ENCODE results near the gene PAQR7. TPM values are rescaled to one million over a fixed set of nuclear protein-coding genes. Genes with fewer than 3 reads are reported as not detected.

PAQR7 gene
- total RNA-seq, 1 donor = 9.8 TPM

- H3K9me3 ChIP-seq (ENCODE audit: low read depth, low read length) = no peaks in the 10 kb centered on the region
- peaks cover 5% of the 10 kb centered on the region for H3K4me1 ChIP-seq (ENCODE audit: insufficient read depth, low read length)
- H3K27me3 ChIP-seq (ENCODE audit: insufficient read depth, low read length) = no peaks in the 10 kb centered on the region
- DNase-seq (ENCODE audit: insufficient read length, low spot score, missing footprints) = no peak
- no peak overlapping the region for H3K4me3 ChIP-seq (ENCODE audit: insufficient read depth, low read length)
- no peak overlapping the region for H2AFZ ChIP-seq (ENCODE audit: low read length)
- peaks cover 33% of the 10 kb centered on the region for H4K20me1 ChIP-seq (ENCODE audit: insufficient read depth, low read length)
- no peak overlapping the region for H3K4me2 ChIP-seq (ENCODE audit: insufficient read depth, low read length)
- TF ChIP-seq CTCF (IDR thresholded peaks at IDR 0.05; ENCODE audit: extremely low read depth, low read depth, low read length) = no peak
- peaks cover 42% of the 10 kb centered on the region for H3K79me2 ChIP-seq (ENCODE audit: insufficient read depth, low read length)
- H3K27ac ChIP-seq (ENCODE audit: low read depth, low read length) = no peak overlapping the region
- H3K36me3 ChIP-seq (ENCODE audit: insufficient read depth, low read length) = peaks cover 52% of the 10 kb centered on the region
These were observed 48.9 kb downstream of the PAQR7 start for GRCh38 chr1:25826571-25826970.

GRCh38 chr1:25825605-25826004 lies 49.9 kb downstream of the PAQR7 start:
- no peak for TF ChIP-seq CTCF (IDR thresholded peaks at IDR 0.05; ENCODE audit: extremely low read depth, low read depth, low read length)
- DNase-seq (ENCODE audit: insufficient read length, low spot score, missing footprints) = no peak
- Histone ChIP-seq H2AFZ (ENCODE audit: low read length) (no peak overlapping the region), H3K27me3 (ENCODE audit: insufficient read depth, low read length) (no peaks in the 10 kb centered on the region), H3K4me3 (ENCODE audit: insufficient read depth, low read length) (no peak overlapping the region), H3K4me1 (ENCODE audit: insufficient read depth, low read length) (peaks cover 14% of the 10 kb centered on the region), H3K79me2 (ENCODE audit: insufficient read depth, low read length) (peaks cover 52% of the 10 kb centered on the region), H3K36me3 (ENCODE audit: insufficient read depth, low read length) (peaks cover 43% of the 10 kb centered on the region), H3K9me3 (ENCODE audit: low read depth, low read length) (no peaks in the 10 kb centered on the region), H3K4me2 (ENCODE audit: insufficient read depth, low read length) (no peak overlapping the region), H4K20me1 (ENCODE audit: insufficient read depth, low read length) (peaks cover 43% of the 10 kb centered on the region), H3K27ac (ENCODE audit: low read depth, low read length) (no peak overlapping the region)

GRCh38 chr1:25821630-25822091 lies 53.8 kb downstream of the PAQR7 start:
- no peaks in the 10 kb centered on the region for H3K9me3 ChIP-seq (ENCODE audit: low read depth, low read length)
- TF ChIP-seq CTCF (IDR thresholded peaks at IDR 0.05; ENCODE audit: extremely low read depth, low read depth, low read length) = no peak
- H3K4me3 ChIP-seq (ENCODE audit: insufficient read depth, low read length) = peak overlapping the region; percentile 96
- peak overlapping the region; percentile 84 for H3K4me2 ChIP-seq (ENCODE audit: insufficient read depth, low read length)
- peaks cover 30% of the 10 kb centered on the region for H3K4me1 ChIP-seq (ENCODE audit: insufficient read depth, low read length)
- no peak overlapping the region for H3K27ac ChIP-seq (ENCODE audit: low read depth, low read length)
- no peaks in the 10 kb centered on the region for H3K27me3 ChIP-seq (ENCODE audit: insufficient read depth, low read length)
- H3K36me3 ChIP-seq (ENCODE audit: insufficient read depth, low read length) = peaks cover 15% of the 10 kb centered on the region
- peaks cover 63% of the 10 kb centered on the region for H3K79me2 ChIP-seq (ENCODE audit: insufficient read depth, low read length)
- peak; percentile 97 for DNase-seq (ENCODE audit: insufficient read length, low spot score, missing footprints)
- H4K20me1 ChIP-seq (ENCODE audit: insufficient read depth, low read length) = peaks cover 44% of the 10 kb centered on the region
- no peak overlapping the region for H2AFZ ChIP-seq (ENCODE audit: low read length)

- Histone ChIP-seq H3K4me2 (ENCODE audit: insufficient read depth, low read length) (peak overlapping the region; percentile 84), H3K36me3 (ENCODE audit: insufficient read depth, low read length) (peaks cover 15% of the 10 kb centered on the region), H3K27me3 (ENCODE audit: insufficient read depth, low read length) (no peaks in the 10 kb centered on the region), H3K27ac (ENCODE audit: low read depth, low read length) (peak overlapping the region; percentile 86), H3K4me3 (ENCODE audit: insufficient read depth, low read length) (peak overlapping the region; percentile 96), H2AFZ (ENCODE audit: low read length) (peak overlapping the region; percentile 87), H4K20me1 (ENCODE audit: insufficient read depth, low read length) (peaks cover 42% of the 10 kb centered on the region), H3K9me3 (ENCODE audit: low read depth, low read length) (no peaks in the 10 kb centered on the region), H3K4me1 (ENCODE audit: insufficient read depth, low read length) (peaks cover 30% of the 10 kb centered on the region), H3K79me2 (ENCODE audit: insufficient read depth, low read length) (peaks cover 58% of the 10 kb centered on the region)
- no peak for TF ChIP-seq CTCF (IDR thresholded peaks at IDR 0.05; ENCODE audit: extremely low read depth, low read depth, low read length)
- DNase-seq (ENCODE audit: insufficient read length, low spot score, missing footprints) = peak; percentile 67
These were observed 54.4 kb downstream of the PAQR7 start for GRCh38 chr1:25821112-25821476.
